Activated naive CD8-positive, alpha-beta T cell treated with anti-CD3 and anti-CD28 coated beads, Interleukin-2, amount 10 ng/mL, durations not matched to agents 7 days and 5 days (primary cell): ENCODE measurements around the gene PRDM16. TPM values are rescaled to one million over a fixed set of nuclear protein-coding genes. Genes with fewer than 3 reads are reported as not detected.

Source experiments
- ATAC-seq: fragments of 150-1000 bp; cut with Tn5 transposase; one replicate; pipeline ENCODE4 v1.10.0; 2021; ENCODE audit warnings: low read depth, moderate library complexity
- POLR2A ChIA-PET: fragments of 350-600 bp; sonication (Branson Sonifier 250); formaldehyde crosslinking; loops from one replicate; lab custom pipeline; 2021; ENCODE audit warnings: antibody characterized with exemption; lab: Charles Lee
- DNase-seq: peaks from one replicate; pipeline ENCODE4 v3.0.0; 2021
- H3K27ac Mint-ChIP-seq: one replicate; pipeline ENCODE4 v1.8.0; 2022; ENCODE audit warnings: mild to moderate bottlenecking, mixed read lengths
- H3K27me3 Mint-ChIP-seq: one replicate; pipeline ENCODE4 v1.8.0; 2022; ENCODE audit warnings: mild to moderate bottlenecking, moderate library complexity, mixed read lengths
- H3K36me3 Mint-ChIP-seq: one replicate; pipeline ENCODE4 v1.8.0; 2021; ENCODE audit warnings: mild to moderate bottlenecking, mixed read lengths
- H3K4me1 Mint-ChIP-seq: one replicate; pipeline ENCODE4 v1.8.0; 2021; ENCODE audit warnings: mixed read lengths
- H3K4me3 Mint-ChIP-seq: one replicate; pipeline ENCODE4 v1.8.0; 2022; ENCODE audit warnings: mild to moderate bottlenecking, moderate library complexity, mixed read lengths
- H3K9me3 Mint-ChIP-seq: one replicate; pipeline ENCODE4 v1.8.0; 2021; ENCODE audit warnings: mixed read lengths
- total RNA-seq, 2 experiments: library from RNA; stranded (reverse); gene quantifications; one replicate each; pipeline ENCODE4 v1.2.3, GENCODE V29; 2021

The PRDM16 gene
- total RNA-seq, 2 experiments from 2014 or later: not detected

DNA sequence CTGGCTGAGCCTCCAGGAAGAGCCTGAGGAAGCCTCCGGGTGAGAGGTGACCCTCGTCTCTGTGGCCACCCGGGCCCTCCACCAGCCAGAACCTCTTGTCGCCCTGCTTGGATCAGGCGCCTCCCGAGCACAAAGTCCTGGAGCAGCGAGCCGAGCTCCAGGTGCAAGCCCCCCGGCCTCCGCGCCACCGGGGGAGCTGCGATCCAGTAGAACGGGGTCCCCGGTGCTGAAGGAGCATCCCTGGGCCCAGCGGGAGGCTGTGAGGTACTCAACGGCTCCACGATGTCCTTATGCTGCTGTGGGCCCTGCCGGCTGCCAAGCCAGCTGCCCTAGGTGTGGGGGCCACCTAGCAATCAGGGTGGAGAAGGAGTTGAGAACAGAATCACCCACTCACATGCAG lies 102.8 kb downstream of the PRDM16 start:
- Mint-ChIP-seq H3K36me3 (no peaks in the 10 kb centered on the region), H3K27ac (no peak overlapping the region), H3K4me3 (no peak overlapping the region), H3K4me1 (no peaks in the 10 kb centered on the region), H3K9me3 (no peaks in the 10 kb centered on the region), H3K27me3 (peaks cover 28% of the 10 kb centered on the region)
- no peak for DNase-seq
- ATAC-seq: no peak
- POLR2A ChIA-PET: no interaction called here

DNA sequence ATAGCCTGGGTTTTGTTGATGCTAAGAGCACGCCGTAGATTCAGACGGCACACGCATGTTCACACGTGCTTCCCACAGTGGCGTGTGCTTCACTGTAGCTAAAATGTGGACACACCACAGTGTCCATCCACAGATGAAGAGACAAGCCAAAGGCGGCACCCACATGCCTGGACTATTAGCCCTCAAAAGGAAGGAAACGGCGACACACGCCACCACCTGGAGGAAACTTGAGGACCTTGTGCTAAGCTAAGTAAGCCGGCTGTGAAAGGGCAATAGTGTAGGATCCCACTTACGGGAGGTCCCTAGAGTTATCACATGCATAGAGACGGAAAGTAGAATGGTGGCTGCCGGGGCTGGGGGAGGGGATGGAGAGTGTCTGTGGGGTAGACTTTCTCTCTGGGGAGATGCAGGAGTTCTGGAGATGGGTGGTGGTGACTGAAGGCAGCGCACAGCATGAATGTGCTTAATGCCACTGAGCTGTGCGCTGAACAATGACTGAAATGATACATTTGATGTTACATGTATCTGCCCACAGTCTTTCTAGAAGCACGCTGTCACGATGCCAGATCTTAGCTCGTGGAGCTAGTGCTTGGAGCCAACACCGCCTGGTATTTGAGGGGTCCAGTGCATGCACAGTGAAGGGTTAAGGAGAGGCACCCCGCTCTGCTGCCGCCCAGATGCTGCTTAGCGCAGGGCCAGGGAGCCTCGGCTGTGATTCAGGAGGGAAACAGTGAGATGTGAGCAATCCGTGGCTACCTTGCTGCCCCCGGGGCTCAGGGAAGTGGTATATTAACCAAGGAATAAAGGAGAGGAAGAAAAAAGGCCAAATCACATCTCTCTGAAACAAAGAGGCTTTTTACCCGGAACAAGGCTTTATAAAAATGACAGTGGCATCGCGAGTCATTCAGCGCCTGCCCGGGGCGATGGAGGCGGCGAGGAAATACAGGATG lies 103.7 kb downstream of the PRDM16 start:
- ATAC-seq: no peak
- Mint-ChIP-seq H3K36me3 (no peaks in the 10 kb centered on the region), H3K4me3 (no peak overlapping the region), H3K9me3 (no peaks in the 10 kb centered on the region), H3K27ac (no peak overlapping the region), H3K27me3 (peaks cover 28% of the 10 kb centered on the region), H3K4me1 (no peaks in the 10 kb centered on the region)
- POLR2A ChIA-PET: no interaction called here
- DNase-seq: no peak

DNA sequence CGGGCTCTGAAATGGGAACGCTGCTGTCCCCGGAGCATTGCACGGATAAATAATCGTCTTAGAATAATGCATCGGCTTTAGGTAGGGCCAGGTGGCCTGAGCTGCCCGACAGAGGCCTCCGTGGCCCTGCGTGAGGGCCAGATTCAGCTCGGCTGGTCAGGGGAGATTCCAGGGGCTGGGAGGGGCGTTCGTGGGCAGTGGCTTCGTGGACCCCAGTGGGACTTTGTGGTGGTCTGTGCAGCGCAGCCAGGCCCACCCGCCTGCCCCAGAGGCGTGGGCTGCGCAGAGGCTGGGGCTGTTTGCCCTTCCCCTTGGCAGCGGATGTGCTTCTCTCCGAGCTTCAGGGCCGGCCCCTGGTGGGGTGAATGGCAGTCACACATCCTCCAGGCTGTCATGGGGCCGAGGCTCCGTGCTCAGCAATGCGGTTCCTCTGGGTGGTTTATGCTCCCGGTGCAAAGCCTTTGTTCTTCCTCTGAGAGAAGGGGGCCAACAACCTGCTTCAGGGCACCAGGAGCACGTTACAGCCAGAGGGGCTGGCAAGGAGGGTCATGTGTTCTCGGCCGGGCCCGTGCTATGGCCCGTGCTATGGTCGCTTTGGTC lies 104.5 kb downstream of the PRDM16 start:
- no peak for DNase-seq
- H3K9me3 Mint-ChIP-seq: no peaks in the 10 kb centered on the region
- H3K36me3 Mint-ChIP-seq: no peaks in the 10 kb centered on the region
- no peak for ATAC-seq
- H3K4me1 Mint-ChIP-seq: no peaks in the 10 kb centered on the region
- POLR2A ChIA-PET: no interaction called here
- H3K4me3 Mint-ChIP-seq: no peak overlapping the region
- H3K27ac Mint-ChIP-seq: no peak overlapping the region
- H3K27me3 Mint-ChIP-seq: peaks cover 28% of the 10 kb centered on the region

DNA sequence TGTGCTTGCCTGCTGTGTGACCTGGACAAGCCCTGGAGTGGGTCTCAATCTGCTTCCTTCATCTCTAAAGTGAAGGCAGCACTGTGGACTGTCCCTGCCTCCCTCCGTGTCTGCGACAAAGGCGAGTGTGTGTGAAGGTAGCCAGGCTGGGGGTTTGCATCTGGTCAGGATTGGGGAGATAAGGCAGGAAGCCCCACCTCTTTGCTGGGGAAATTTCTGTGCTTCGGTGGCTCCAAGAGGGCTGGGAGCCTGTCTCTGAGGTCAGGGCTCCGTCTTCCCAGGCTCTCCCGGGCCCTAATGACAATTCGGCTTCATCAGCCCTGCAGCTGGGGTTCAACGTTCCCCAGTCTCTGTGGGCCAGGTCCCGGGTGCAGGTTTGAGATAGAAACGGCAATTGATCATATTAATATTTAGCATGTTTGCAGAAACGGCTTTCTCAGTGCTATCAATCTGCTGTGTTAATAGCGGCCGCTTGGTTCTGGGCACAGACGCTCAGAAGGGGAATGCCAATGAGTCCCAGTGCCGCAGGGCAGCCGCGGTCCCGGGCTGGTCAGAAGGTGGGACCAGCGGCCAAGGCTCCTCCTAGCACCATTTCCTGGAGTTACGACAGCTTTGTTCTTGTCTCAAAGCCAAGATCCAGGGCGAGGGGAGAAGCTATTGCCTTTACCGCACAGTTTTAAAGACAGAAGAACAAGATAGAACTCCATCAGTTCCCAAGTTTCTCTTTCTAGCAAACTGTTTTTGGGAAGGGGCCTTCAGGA lies 105.7 kb downstream of the PRDM16 start:
- Mint-ChIP-seq H3K4me1 (no peaks in the 10 kb centered on the region), H3K36me3 (no peaks in the 10 kb centered on the region), H3K27ac (no peak overlapping the region), H3K4me3 (no peak overlapping the region), H3K9me3 (no peaks in the 10 kb centered on the region), H3K27me3 (peaks cover 28% of the 10 kb centered on the region)
- ATAC-seq: no peak
- no peak for DNase-seq
- POLR2A ChIA-PET: no interaction called here

DNA sequence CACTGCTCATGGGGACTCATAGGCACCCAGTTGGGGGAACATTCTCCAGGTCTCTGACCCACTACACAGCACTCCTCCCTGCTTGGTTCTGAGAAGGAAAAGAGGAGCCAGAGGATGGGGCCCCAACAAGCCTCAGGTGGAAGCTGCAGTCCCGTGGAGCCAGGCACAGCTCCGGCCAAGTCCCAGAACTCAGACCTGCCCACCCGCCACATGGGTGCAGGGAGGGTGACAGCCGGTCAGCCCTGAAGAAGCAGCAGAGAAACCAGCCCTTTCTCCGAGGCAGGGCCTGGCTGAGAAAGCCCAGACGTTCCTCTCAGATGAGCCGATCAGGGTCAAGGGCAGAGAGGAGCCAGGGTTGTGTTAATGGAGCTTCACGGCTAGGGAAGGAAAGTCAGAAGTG lies 106.5 kb downstream of the PRDM16 start:
- H3K27ac Mint-ChIP-seq: no peak overlapping the region
- H3K9me3 Mint-ChIP-seq: no peaks in the 10 kb centered on the region
- H3K4me1 Mint-ChIP-seq: no peaks in the 10 kb centered on the region
- DNase-seq (no peak), ATAC-seq (no peak)
- POLR2A ChIA-PET: no interaction called here
- no peaks in the 10 kb centered on the region for H3K36me3 Mint-ChIP-seq
- no peak overlapping the region for H3K4me3 Mint-ChIP-seq
- peaks cover 28% of the 10 kb centered on the region for H3K27me3 Mint-ChIP-seq

DNA sequence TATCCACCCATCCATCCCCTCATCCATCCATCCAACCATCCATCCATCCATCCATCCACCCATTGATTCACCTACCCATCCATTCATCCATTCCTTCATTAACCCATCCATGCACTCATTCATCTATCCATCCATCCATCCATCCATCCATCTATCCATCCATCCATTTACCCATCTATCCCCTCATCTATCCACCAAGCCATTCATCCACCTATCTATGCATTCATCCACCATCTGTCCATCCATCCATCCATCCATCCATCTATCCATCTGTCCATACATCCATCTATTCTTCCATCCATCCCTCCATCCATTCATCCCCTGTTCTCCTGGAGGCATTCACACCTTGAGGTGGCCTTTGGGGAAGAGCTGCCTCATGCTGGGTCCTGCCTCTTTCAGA lies 107.0 kb downstream of the PRDM16 start:
- no peaks in the 10 kb centered on the region for H3K4me1 Mint-ChIP-seq
- no peak for DNase-seq
- no peaks in the 10 kb centered on the region for H3K36me3 Mint-ChIP-seq
- no peak overlapping the region for H3K4me3 Mint-ChIP-seq
- no peak for ATAC-seq
- H3K9me3 Mint-ChIP-seq: no peaks in the 10 kb centered on the region
- no peak overlapping the region for H3K27ac Mint-ChIP-seq
- H3K27me3 Mint-ChIP-seq: peaks cover 27% of the 10 kb centered on the region
- POLR2A ChIA-PET: no interaction called here

DNA sequence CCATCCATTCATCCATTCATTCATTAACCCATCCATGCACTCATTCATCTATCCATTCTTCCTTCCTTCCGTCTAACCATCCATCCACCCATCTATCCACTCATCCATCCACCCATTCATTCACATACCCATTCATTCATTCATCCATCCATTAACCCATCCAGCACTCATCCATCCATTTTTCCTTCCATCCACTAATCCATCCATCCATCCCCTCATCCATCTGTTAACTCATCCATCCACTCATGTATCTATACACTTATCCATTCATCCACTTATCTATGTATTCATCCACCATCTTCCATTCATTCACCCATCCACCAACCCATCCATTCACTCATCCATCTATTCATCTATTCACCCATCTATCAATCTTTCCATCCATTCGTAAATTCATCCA lies 107.8 kb downstream of the PRDM16 start:
- Mint-ChIP-seq H3K9me3 (no peaks in the 10 kb centered on the region), H3K27me3 (peaks cover 22% of the 10 kb centered on the region), H3K27ac (no peak overlapping the region), H3K4me3 (no peak overlapping the region), H3K4me1 (no peaks in the 10 kb centered on the region), H3K36me3 (no peaks in the 10 kb centered on the region)
- DNase-seq (no peak), ATAC-seq (no peak)
- POLR2A ChIA-PET: no interaction called here

DNA sequence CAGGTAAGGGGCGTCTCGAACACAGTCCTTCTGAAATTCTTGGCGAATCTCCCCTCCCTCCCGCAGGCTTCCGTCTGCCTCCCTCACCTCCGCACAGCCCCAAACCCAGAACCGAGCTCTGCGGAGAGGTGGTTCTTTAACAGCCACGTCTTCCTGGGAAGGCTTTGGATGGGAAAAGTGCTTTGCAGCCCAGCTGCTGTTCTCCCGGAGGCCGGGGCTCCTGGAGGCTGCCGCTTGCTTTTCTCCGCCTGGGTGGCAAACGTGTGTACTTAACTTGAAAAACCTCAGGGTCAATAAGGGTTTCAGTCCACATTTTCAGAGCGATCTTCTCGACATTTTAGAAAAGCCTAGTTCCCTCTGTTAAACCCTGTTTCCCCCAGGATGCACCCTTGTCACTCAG lies 109.3 kb downstream of the PRDM16 start:
- H3K36me3 Mint-ChIP-seq: no peaks in the 10 kb centered on the region
- DNase-seq: no peak
- ATAC-seq: no peak
- no peaks in the 10 kb centered on the region for H3K9me3 Mint-ChIP-seq
- H3K27ac Mint-ChIP-seq: no peak overlapping the region
- peaks cover 12% of the 10 kb centered on the region for H3K27me3 Mint-ChIP-seq
- no peak overlapping the region for H3K4me3 Mint-ChIP-seq
- no peaks in the 10 kb centered on the region for H3K4me1 Mint-ChIP-seq
- POLR2A ChIA-PET: no interaction called here

DNA sequence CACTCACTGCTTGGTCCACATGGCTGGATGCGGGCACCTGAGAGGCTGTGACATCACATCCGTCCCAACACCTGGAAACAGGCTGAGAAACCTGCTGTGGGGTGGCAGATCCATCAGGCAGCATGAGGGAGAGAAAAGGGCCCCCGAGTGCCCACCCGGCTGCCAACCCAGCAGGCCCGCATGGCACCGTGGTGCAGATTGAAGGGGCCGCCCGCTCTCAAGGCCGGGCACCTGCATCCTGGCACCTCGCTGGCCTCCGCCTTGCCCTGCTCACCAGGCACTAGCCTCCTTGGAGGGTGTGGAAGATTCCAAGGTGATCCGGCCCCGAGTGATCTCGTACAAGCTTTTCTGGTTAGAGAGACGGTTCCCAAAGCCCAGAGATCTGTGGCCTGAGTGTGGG lies 110.5 kb downstream of the PRDM16 start:
- Mint-ChIP-seq H3K4me3 (no peak overlapping the region), H3K27ac (no peak overlapping the region), H3K4me1 (no peaks in the 10 kb centered on the region), H3K36me3 (no peaks in the 10 kb centered on the region), H3K27me3 (peaks cover 20% of the 10 kb centered on the region), H3K9me3 (no peaks in the 10 kb centered on the region)
- DNase-seq (no peak), ATAC-seq (no peak)
- POLR2A ChIA-PET: no interaction called here

DNA sequence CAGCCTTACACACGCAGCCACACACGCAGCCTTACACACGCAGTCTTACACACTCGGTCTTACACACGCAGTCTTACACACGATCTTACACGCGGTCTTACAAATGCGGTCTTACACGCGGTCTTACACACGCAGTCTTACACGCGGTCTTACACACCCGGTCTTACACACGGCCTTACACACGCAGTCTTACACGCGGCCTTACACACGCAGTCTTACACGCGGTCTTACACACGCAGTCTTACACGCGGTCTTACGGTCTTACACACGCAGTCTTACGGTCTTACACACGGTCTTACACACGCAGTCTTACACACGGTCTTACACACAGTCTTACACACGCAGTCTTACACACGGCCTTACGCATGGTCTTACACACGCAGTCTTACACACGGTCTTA lies 111.9 kb downstream of the PRDM16 start:
- no peaks in the 10 kb centered on the region for H3K36me3 Mint-ChIP-seq
- DNase-seq (no peak), ATAC-seq (no peak)
- no peak overlapping the region for H3K27ac Mint-ChIP-seq
- H3K27me3 Mint-ChIP-seq: peaks cover 15% of the 10 kb centered on the region
- H3K4me3 Mint-ChIP-seq: no peak overlapping the region
- no peaks in the 10 kb centered on the region for H3K9me3 Mint-ChIP-seq
- POLR2A ChIA-PET: no interaction called here
- H3K4me1 Mint-ChIP-seq: no peaks in the 10 kb centered on the region

DNA sequence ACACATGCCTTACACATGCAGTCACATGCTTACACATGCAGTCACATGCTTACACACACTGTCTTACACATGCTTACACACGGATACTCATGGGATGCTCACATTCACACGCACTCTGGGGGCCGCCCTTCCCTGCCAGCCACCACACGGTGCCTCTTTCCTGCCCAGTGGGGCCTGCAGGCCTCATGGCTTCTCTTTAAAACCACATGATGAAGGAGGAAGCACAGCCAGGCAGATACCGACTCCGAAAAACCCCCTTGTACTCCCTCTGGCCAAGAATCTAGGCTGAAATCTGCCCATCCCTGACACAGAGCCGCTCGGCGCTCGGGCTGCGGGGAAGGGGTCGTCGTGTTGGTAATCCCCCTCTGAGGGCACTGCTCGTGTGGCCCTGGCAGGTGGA lies 113.0 kb downstream of the PRDM16 start:
- Mint-ChIP-seq H3K4me1 (no peaks in the 10 kb centered on the region), H3K9me3 (no peaks in the 10 kb centered on the region), H3K4me3 (no peak overlapping the region), H3K27ac (no peak overlapping the region), H3K36me3 (no peaks in the 10 kb centered on the region), H3K27me3 (peaks cover 15% of the 10 kb centered on the region)
- POLR2A ChIA-PET: no interaction called here
- ATAC-seq: no peak
- no peak for DNase-seq

DNA sequence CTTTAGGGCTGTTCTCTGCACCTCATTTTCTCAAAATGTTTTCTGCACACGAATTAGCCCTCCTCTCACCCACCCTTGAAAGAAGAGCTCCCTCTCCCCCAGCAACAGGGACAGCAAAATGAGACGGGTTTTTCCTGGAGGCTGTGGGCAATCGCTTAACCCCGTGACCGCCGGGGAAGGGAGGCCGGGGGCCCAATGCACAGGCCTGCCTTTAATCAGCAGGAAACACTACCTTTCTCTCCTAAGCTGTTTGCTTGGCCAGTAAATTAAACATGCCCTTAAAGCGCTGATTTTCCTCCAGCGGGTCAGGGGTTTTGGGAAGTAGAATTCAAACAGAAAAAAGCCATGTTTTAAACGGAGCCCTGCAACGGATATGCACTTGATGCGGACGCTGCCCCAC lies 114.4 kb downstream of the PRDM16 start:
- DNase-seq (no peak), ATAC-seq (no peak)
- H3K27ac Mint-ChIP-seq: no peak overlapping the region
- no peaks in the 10 kb centered on the region for H3K36me3 Mint-ChIP-seq
- H3K9me3 Mint-ChIP-seq: no peaks in the 10 kb centered on the region
- H3K4me3 Mint-ChIP-seq: no peak overlapping the region
- POLR2A ChIA-PET: no interaction called here
- H3K4me1 Mint-ChIP-seq: no peaks in the 10 kb centered on the region
- peaks cover 15% of the 10 kb centered on the region for H3K27me3 Mint-ChIP-seq

DNA sequence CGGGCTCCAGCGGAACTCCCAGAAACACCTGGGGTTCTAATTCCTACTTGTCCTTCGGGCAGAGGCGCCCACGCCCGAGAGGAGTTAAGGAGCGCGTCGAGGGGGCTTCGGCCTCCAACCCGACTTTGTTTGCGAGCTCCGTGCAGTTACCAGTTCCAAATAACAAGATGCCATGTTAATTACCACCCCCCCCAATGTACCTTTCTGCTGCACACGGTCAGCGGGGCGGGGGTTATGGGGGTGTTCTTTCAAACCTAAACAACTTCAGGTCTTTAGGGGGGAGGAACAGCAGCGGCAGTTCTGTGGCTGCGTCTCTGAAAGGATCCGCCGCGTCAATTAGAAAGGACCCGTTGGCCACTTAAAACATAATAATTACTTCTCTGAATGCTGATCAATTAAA lies 114.8 kb downstream of the PRDM16 start:
- no peak overlapping the region for H3K4me3 Mint-ChIP-seq
- H3K4me1 Mint-ChIP-seq: no peaks in the 10 kb centered on the region

More for the DNA sequence above, 114.8 kb downstream of the PRDM16 start:
- H3K27me3 Mint-ChIP-seq: peaks cover 15% of the 10 kb centered on the region
- ATAC-seq (no peak), DNase-seq (no peak)
- no peak overlapping the region for H3K27ac Mint-ChIP-seq
- H3K36me3 Mint-ChIP-seq: no peaks in the 10 kb centered on the region
- POLR2A ChIA-PET: no interaction called here
- H3K9me3 Mint-ChIP-seq: no peaks in the 10 kb centered on the region
